ENCODE results near the gene TNFRSF1B.

TNFRSF1B gene

DNA sequence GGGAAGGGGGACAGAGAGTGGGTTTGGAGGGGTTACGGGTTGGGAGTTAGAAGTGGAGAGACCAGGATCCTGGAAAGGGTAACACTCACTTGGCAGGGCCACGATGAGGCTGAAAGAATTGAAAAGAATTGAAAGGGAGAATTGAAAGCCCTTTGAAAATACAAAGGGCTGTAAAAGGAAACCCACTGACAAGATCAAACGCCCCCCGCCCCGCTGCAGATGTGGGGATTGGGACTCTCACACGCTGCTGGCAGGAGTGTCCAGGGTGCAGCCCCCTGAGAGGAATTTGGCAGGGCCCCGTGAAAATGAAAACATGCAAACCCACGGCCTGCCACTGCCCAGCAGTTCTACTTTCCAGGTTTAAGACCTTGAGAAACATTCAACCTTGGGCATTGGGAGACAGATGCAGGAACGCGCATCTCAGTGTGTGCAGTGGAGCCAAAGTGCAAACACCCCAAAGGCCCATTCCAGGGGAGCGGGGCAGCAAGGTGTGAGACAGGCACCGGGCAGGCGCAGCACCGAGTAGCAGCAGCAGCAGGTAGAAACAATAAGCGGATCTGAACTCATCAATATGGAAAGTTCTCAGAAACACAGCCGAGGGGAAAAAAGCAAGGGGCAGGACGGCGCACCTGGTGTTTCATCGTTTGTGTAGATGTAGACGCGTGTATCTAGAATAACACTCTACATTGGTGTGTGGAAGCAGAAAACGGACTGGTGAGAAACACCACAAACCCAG, 8.3 kb upstream of the TNFRSF1B start:
- no peak for DNase-seq (ENCODE audit: low read depth)

DNA sequence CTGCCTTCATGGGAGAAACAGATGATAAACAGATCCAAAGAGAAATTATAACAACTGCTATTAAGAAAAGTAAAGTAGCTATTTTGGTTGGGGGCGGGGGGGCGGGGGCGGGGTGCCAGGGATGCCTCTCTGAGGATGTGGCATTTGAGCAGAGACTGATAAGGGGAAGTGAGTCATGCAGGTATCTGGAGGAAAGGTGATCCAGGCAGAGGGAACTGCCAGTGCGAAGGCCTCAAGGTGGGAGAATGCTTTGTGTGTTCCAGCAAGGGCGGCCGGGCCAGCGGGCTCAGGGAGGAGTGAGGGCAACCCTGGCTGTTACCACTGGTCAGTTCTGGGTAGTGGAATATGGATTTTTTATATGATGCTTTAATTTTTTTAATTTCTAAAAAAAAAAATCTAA, 7.0 kb upstream of the TNFRSF1B start:
- DNase-seq (ENCODE audit: low read depth): no peak

DNA sequence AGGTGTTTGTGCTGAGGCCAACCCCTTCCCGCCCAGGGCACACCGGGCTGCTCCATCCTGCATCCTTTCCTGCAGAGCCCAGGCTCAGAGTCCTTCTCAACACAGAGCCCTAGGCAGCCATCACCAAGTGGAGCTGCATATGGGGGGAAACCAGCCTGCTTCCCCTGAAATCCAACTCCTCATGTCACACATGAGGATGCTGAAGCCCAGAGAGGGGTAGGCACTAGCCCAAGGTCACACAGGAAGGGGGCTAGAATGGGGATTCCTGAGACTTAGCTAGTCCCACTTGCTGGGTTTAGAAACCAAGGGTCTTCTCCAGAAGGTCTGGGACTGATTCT, 5.5 kb upstream of the TNFRSF1B start:
- DNase-seq (ENCODE audit: low read depth): no peak

DNA sequence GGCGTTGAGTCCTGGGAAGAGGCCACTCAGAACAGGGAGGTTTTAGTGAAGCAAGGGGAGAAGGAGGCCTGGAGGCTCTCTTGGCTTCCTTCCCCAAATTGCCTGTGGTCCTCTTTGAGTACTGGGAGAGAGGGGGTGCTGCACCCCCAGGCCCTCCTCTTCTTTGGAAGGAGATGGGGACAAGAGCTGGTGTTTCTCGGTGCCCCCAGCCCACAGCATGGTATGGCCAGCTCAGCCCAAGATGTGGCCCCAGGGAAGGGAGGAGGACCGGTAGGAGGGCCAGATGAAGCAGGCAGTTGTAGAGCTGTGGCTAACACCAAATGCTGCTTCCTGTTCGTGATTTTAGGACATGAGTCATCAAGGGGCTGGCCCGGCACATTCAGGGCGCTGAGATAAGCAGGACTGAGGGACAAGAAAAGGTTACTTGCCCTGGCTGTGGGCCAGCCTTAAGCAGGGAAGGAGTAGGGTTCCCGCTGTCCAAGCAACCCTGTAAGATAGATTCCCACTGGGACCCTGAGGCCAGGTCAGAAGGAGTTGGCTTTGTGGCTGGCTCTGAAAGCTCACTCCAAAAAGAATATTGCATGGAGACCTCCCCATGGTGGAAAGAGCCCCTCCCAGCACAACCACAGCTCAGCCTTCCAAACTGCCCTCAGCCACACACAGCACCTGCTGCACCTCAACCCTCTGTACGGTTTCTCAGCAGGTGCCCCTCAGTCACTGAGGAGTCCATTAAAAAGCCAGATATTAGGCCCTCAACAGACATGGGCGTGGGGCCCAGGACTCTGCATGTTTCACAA, 4.9 kb upstream of the TNFRSF1B start:
- peak; percentile 74 for DNase-seq (ENCODE audit: low read depth)

DNA sequence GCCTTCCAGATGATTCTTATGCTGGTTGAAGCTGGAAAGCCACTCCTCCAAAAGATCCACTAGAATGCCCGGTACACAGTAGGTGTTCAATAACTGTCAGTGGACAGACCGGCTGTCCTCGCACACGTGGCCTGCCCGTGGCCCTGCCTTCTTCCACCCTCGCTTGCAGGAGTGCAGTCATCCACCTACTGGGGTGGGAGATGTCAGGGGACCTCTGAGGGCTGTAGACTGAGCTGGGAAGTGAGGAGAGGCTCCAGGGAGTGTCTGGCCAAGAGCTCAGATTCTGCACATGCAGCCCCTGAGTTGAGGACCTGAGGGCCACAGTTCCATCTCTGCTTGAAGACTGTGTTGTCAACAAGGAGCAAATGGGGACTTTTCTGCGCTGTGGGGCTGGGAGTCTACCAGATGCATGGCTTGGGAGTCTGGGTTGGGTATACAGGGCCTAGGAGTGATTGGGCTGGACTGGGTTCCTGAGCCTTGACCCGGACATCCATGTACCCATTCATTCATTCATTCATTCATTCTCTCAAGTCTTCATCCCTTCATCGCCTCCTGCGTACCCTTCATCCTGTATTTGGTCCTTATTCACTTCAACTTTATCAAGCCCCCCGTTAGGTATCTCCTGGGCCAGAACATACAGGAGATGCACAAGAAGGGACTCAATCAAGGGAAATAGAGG, 4.2 kb upstream of the TNFRSF1B start:
- DNase-seq (ENCODE audit: low read depth): no peak

DNA sequence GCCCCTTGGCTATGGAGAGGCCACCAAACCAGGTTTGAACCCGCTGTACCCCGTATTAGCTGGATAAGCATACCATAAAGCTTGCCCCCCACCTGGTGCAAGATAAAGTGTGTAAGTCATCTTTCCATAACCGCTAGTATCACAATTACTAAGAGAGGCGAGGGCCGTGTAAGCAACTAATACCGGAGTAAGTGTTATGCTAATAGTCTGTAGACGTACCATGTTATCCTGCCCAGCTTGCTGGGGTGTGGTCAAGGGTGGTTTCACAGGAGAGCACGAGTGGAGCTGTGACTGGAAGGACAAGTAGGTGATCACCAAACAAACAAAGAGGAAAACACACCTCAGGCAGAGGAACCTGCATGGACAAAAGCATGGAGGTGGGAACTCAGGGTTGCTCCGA, 3.6 kb upstream of the TNFRSF1B start:
- DNase-seq (ENCODE audit: low read depth): no peak

DNA sequence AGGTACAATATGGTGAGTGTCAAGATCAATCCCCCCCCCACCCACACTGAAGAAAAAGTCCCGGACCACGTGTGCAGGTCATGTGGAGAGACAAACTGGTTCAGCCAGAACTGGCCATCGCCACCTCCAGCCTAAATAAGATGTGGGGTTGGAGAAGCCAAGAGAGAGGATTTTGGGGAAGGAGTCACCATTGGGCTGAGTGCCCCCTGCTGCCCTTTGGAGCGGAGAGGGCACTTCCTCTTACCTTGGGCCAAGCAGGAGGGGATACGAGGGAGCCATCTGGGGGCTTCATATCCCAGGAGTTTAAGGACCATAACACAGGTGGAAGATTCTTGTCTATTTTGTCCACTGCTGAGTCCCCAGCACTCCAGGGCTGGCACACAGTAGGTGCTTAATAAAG, 2.6 kb upstream of the TNFRSF1B start:
- no peak for DNase-seq (ENCODE audit: low read depth)

DNA sequence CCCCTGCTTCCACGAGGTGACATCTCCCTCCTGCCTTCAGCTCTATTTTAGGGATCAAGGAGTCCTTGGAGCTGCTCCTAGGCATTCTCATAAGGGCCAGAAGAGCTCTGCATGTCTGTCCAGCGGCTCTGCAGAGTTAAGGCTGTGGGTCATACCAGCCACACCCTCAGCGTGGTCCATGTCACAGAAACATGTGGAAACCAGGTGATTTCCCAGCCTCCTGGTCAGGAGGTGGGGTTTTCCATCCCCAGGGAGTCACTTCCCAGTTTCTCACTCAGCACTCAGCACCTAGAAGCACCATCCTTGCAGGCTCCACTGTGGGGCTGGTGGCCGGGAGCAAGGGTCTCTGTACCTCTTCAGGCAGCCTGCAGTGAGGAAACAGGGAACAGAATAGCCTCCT, 1.4 kb upstream of the TNFRSF1B start:
- no peak for DNase-seq (ENCODE audit: low read depth)

DNA sequence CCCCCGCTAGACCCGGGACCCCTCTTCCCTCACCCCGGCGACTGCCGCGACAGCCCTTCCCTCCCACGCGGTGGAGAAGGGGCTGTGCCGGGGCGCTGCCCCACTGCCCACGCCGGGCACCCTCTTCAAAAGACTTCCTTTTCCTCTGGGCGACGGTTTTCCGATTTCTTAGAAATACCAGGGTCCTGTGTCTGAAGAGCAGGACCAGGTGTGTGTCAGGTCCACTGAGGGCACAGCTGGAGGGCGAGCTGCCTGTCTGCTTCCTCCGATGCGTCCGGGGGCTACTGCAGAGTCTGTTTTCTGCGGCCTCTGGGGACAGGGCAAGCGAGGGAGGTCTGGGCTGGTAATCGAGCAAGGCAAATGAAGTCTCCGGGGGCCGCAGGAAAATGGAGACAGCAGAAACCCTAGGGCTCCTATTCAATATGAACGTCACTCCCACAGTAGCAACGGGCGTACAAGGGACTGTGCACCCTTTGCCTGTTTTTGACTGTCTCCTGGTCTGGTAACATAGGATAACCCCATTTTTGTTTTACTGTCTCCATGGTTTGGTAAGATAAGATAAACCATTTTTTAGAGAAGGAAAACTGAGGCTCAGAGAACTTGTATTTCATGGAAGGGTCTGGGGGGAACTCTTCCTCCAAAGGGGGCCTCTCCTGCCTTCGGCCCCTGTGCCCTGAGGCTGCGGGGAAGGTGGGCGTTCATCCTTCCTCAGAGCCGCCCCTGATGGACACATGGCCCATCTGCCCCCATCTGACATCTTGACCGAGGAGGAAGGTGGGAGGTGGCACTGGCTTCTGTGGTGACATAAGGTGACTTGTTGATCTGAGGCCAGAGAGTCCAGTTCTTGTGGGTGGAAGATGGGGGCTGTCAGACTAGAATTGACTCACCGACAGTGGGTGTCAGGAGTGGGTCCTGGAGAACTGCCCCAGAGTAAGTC, 970 bp downstream of the TNFRSF1B start:
- DNase-seq (ENCODE audit: low read depth): no peak

DNA sequence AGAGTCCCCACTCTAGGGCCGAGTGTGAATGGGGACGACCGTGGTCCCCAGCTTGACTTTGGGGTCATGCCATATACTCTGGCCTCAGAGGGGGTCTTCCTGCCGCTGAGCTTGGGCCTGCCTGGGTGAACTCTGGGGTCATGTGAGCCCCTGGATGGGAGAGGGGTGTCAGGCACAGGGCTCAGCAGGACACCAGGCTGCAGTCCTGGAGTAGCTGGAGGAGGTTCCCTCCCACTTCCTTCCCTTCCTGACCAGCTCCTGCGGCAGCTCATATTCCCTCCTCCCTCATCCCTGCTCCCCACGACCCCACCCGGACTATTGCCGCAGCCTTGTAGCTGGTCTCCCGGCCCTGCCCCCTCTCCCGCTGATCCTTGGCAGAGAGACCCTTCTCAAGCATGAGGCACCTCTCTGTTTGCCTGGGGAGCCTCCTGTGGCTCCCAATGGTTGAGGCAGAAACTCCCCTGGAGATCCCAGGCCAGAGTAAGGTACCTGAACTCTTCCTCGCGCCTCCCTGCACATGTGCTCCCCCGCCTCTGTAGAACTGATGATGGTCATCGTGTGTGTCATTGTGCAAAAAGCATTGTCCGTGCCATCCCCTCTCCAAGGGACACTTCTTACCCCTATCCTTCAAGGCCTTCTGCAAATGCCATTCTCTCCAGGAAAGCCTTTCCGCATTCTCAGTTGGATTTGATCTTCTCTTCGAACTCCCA, 1.8 kb downstream of the TNFRSF1B start:
- no peak for DNase-seq (ENCODE audit: low read depth)

DNA sequence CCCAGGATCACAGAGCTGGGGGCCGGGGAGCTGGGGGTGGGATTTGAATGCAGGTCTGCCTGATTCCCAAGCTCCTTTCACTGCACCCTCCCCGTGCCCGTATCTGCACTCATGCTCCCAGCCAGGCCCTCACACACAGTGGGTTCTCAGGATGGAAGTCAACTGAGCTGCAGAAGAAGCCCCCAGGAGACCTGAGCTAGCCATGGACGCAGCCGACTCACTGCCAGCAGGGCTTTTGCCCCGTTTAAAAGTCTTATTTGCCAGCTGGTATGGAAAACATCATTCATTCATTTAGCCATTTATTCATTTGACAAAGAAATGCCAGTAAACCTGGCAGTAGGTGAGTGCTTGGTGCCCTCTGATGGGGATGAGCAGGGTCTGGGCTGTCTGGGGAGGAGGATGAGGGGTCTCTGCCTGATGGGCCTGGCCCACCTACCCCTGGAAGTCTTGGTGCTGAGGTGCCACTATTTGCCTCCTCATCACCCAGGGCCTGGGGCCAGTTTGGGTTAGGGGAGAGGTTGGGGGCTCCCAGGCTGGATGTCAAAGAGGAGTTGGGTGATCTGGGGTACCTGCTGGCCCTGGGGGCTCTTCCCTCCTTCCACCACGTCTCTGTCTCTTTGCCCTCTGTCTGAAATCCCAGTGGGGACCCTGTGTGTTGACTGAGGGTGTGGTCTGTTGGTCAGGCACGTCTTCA, 2.8 kb downstream of the TNFRSF1B start:
- DNase-seq (ENCODE audit: low read depth): no peak

DNA sequence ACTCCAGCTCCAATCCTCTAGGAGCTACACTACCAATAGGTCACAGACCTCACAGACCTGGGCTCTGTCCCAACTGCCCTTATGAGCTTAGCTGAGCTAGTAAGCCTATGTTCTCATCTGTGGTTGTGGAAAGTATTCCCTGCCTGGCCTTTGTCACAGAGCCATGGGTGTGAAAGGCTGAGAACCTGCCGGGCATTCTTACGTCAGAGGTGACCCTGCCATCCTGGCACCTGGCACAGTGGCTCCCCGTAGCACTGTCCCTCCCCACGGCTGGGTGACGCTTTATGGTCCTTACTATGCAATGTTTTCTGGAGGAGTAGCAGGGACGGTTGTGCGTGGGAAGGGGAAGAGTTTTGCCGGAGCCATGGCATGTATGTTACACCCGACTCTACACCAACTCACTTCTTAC, 3.5 kb downstream of the TNFRSF1B start:
- DNase-seq (ENCODE audit: low read depth): no peak

DNA sequence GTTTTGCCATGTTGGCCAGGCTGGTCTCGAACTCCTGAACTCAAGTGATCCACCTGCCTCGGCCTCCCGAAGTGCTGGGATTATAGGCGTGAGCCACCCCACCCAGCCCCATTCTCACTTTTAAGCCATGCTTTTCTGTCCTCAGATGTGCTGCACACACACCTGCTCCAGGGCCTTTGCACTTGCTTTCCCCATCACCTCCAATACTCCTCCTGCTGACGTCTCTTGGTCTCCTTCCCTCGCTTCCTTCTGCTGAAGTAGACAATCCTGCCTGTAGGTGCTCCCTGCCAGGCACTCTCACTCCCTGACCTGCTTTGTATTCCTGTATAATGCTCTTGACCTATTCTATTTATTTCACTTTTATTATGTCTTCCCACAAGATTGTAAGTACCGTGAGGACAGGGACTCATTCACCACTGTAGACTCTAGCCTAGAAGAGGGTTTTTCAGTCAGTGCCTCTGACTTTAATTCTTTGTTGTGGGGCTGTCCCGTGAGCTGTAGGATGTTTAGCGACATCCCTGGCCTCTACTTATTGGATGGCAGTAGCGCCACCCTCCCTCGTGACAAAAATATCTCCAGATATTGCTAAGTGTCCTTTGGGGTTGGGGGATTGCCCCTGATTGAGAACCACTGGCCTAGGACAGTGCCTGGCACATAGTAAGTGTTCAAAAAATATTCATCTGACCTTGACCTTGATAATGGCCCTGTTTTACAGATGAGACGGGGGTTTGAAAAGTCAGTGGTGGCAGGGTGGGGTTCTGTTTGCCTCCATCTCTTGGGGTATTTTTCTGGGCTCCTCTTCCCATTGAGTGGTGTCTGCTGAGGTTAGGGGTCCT, 4.6 kb downstream of the TNFRSF1B start:
- no peak for DNase-seq (ENCODE audit: low read depth)

DNA sequence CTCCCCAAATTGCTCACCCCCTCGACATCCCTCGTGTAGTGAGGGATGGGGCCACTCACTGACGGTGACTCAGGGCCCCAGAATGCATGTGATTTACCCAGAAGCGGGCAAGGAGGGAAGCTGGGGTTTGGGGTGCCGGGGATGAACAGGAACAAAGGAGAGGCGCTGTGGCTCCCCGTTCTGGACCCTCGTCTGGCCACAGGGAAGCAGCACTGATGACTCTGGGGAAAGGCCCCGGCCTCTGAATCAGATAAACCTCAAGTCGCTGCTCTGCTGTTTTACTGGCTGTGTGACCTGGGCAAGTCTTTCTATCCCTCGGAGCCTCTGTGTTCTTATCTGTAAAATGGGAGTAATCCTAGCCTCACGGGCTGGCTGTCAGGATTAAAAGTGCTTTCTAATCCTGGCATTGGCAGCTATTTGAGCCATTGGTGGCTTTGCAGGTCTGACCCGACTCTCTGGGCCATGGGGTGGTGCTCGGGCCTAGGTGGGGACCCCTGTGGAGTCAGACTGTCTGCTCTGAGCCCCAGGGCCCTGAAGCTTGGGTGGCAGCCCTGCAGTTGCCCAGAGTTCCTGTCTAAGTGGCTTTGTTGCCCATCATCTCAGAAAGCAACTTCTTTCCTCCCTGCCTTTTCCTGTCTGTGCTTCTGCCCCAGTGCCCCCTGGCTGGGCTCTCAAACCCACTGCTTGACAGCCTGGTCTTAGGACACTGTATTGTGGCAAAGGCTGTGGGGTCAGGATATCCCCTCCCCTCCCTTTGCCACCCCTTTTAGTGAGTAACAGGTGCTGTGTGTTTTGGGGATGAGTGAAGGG, 5.5 kb downstream of the TNFRSF1B start:
- DNase-seq (ENCODE audit: low read depth): no peak

DNA sequence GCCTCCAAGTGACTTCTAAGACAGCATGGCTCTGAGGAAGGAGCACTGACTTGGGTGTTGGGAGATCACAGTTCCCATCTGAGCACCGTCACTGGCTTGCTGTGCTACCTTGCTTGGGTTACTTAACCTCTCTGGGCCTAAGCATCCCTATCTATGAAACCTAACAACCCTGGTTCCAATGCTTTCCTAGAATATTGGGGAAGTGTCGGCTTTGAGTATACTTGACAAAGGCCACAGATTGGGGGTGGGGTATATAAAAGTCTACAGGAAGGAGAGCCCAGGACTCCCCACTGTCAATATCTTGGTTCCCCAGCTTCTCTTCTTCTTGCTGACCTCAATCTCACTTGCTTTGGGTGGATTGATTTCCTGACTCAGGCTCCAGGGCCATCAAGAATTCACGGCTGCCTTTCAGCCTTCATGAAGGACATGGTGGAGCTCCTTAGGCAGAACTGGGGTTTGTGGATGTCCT, 6.3 kb downstream of the TNFRSF1B start:
- DNase-seq (ENCODE audit: low read depth): no peak

DNA sequence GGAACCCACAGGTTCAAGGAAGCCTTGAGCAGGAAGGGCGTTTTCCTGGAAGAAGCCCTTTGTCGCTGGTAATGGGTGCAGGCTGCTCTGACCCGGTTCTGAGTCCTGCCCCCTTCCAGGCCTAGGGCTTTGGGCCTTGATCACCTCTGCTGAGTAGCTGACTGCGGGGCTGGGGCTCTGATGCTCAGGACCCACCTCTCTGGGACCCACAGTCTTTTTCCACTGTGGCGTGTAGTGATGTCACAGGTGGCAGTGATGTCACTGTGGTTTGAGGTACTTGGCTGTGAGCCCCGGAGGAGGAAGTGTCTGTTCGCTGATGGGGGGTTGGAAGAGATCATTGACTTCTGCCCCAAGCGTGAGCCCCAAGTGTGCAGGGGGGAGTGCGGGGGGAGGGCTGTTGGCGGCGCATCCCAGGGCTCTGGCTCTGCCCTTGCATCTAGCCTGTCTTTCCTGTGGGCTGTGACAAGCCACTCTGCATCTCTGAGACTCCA, 6.9 kb downstream of the TNFRSF1B start:
- no peak for DNase-seq (ENCODE audit: low read depth)

DNA sequence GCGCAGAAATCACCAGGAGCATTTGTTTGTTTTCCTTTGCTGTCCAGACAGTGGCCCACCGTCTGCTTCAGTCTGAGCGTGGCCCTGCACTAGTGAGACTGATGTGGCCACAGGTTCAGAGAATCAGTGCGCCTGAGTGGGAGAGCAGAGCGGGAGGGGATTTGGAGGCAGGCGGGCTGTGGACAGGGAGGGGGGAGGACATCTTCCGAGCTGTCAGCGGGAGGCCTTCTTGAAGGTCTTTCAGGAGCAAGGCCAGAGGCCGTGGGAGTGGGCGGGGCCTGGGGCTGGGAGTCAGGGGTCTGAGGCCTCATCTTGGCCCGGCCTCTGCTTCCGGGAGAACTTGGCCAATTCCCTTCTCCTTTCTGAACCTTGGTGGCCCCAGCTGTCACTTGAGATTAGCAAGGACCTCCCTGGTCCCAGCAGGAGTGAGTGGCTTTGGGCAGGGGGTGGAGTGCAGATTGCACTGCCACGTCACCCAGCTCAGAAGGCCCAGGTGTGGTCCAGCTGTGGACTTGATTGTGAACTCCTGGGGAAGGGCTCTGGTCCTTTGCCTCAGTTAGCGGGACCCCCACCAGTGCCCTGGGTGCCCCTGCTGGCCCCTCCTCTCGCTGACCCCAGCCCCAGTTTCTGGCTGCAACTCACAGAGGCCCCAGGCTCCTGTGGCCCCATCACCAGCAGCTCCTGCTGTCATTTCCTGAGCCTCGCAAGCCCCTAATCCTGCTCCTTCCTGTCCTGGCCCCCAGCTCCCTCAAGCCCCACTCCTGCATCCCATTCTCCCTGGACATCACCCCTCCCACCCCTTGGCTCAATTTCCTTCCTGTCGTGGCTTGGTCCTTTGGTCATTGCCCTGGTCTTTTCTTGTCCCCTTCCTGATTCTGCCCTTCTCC, 8.4 kb downstream of the TNFRSF1B start:
- DNase-seq (ENCODE audit: low read depth): no peak
